ENCODE data around the gene RIGI. TPM values are rescaled to one million over a fixed set of nuclear protein-coding genes. Genes with fewer than 3 reads are reported as not detected.

Gene RIGI
- polyA plus RNA-seq, 2 of the 4 experiments (the other 2 are of a cell fraction): 4.1 to 4.8 TPM

GRCh38 chr9:32526041-32526706, at the start of gene RIGI (continued):
- TF ChIP-seq BCL3 (IDR thresholded peaks at IDR 0.05): no peak
- no peak for TF ChIP-seq JUNB (IDR thresholded peaks at IDR 0.05)
- no peak for TF ChIP-seq NFE2L2 (conservative IDR thresholded peaks at IDR 0.05; ENCODE audit: low read length)
- no peak for TF ChIP-seq CHD2 (IDR thresholded peaks at IDR 0.05; ENCODE audit: low read length, partially characterized antibody)
- TF ChIP-seq RCOR1 (IDR thresholded peaks at IDR 0.05; ENCODE audit: low read depth, low read length): no peak
- TF ChIP-seq, protein P1, sequence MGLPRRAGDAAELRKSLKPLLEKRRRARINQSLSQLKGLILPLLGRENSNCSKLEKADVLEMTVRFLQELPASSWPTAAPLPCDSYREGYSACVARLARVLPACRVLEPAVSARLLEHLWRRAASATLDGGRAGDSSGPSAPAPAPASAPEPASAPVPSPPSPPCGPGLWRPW (IDR thresholded peaks at IDR 0.05): no peak
- TF ChIP-seq CHD4 (IDR thresholded peaks at IDR 0.05; ENCODE audit: borderline replicate concordance): no peak
- TF ChIP-seq HOXB5 (CRISPR knock-in tag; IDR thresholded peaks at IDR 0.05): no peak
- TF ChIP-seq RAD21 (conservative IDR thresholded peaks at IDR 0.05 in 1 of 2, IDR thresholded peaks at IDR 0.05 in 1 of 2): peak; percentile 58 to 74
- no peak for TF ChIP-seq CBX2 (IDR thresholded peaks at IDR 0.05; ENCODE audit: borderline replicate concordance, low read depth)
- no peak for TF ChIP-seq RFX5 (IDR thresholded peaks at IDR 0.05)
- no peak for TF ChIP-seq CBX8 (IDR thresholded peaks at IDR 0.05)
- no peak for TF ChIP-seq ZFP36 (IDR thresholded peaks at IDR 0.05; ENCODE audit: borderline replicate concordance, partially characterized antibody)
- no peak for TF ChIP-seq TFCP2L1 (CRISPR knock-in tag; IDR thresholded peaks at IDR 0.05)

- no peak for FAIRE-seq
- CTCF ChIA-PET: interaction anchor here (0.7 to 13.6 kb wide), 4 partner anchors 12 to 399 kb away, joined by 3 to 507 read pairs (median 7); no protein-coding TSS in a partner anchor
- Histone ChIP-seq H3K4me3 (no peak overlapping the region), H3K27ac (no peak overlapping the region), H3K4me2 (no peak overlapping the region), H3K4me1 (peaks cover 17% of the 10 kb centered on the region), H3K9me3 (no peaks in the 10 kb centered on the region)
- WGBS (ENCODE audit: missing lambda C conversion rate): 63% methylated on average over 1 of the region's 1 CpG
- TF ChIP-seq BHLHE40 (IDR thresholded peaks at IDR 0.05; ENCODE audit: low read depth, low read length): no peak
- no peak for TF ChIP-seq HOXA7 (CRISPR knock-in tag; IDR thresholded peaks at IDR 0.05)
- TF ChIP-seq, protein P2, sequence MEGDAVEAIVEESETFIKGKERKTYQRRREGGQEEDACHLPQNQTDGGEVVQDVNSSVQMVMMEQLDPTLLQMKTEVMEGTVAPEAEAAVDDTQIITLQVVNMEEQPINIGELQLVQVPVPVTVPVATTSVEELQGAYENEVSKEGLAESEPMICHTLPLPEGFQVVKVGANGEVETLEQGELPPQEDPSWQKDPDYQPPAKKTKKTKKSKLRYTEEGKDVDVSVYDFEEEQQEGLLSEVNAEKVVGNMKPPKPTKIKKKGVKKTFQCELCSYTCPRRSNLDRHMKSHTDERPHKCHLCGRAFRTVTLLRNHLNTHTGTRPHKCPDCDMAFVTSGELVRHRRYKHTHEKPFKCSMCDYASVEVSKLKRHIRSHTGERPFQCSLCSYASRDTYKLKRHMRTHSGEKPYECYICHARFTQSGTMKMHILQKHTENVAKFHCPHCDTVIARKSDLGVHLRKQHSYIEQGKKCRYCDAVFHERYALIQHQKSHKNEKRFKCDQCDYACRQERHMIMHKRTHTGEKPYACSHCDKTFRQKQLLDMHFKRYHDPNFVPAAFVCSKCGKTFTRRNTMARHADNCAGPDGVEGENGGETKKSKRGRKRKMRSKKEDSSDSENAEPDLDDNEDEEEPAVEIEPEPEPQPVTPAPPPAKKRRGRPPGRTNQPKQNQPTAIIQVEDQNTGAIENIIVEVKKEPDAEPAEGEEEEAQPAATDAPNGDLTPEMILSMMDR (IDR thresholded peaks at IDR 0.05): no peak
- TF ChIP-seq CBX8 (IDR thresholded peaks at IDR 0.05): no peak
- no peak for DNase-seq (ENCODE audit: low read depth in 1 of 2, low spot score in 1 of 2)
- no peak for ATAC-seq
- POLR2A ChIA-PET: interaction anchor here (1.1 to 1.3 kb wide), 2 partner anchors 191 to 450 kb away, joined by 3 to 4 read pairs; partner anchors contain the start of genes ACO1 and DNAJA1
These were observed 48.9 kb upstream of the RIGI start for GRCh38 chr9:32574858-32575257.

- no peaks in the 10 kb centered on the region for H3K9me3 ChIP-seq
- peak overlapping the region; percentile 83 for H3K4me2 ChIP-seq
- DNase-seq (ENCODE audit: low read depth in 1 of 2, low spot score in 1 of 2) (no peak), FAIRE-seq (no peak), ATAC-seq (no peak)
- H3K4me1 ChIP-seq: peaks cover 17% of the 10 kb centered on the region
- ChIA-PET POLR2A (interaction anchor here (0.6 to 2.3 kb wide), 6 partner anchors 8 to 451 kb away, joined by 3 to 14 read pairs (median 4); partner anchors contain the start of genes ACO1, DNAJA1 and SMIM27), CTCF (interaction anchor here (0.7 to 13.6 kb wide), 11 partner anchors 13 to 397 kb away, joined by 3 to 507 read pairs (median 8); partner anchors contain the start of genes ACO1 and RIGI)
- 80% methylated on average over 7 of the region's 7 CpGs for WGBS (ENCODE audit: missing lambda C conversion rate)
- H3K4me3 ChIP-seq: no peak overlapping the region
- TF ChIP-seq, protein P3, sequence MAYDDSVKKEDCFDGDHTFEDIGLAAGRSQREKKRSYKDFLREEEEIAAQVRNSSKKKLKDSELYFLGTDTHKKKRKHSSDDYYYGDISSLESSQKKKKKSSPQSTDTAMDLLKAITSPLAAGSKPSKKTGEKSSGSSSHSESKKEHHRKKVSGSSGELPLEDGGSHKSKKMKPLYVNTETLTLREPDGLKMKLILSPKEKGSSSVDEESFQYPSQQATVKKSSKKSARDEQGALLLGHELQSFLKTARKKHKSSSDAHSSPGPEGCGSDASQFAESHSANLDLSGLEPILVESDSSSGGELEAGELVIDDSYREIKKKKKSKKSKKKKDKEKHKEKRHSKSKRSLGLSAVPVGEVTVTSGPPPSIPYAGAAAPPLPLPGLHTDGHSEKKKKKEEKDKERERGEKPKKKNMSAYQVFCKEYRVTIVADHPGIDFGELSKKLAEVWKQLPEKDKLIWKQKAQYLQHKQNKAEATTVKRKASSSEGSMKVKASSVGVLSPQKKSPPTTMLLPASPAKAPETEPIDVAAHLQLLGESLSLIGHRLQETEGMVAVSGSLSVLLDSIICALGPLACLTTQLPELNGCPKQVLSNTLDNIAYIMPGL (CRISPR knock-in tag; IDR thresholded peaks at IDR 0.05; ENCODE audit: borderline replicate concordance): no peak
- no peak overlapping the region; a peak in 1 of 6 replicates for H3K27ac ChIP-seq
These were observed 47.8 kb upstream of the RIGI start for GRCh38 chr9:32573821-32574220.

All from A549 (cell line).